ENCODE data around the gene AAMP.

The AAMP gene

GRCh38 chr2:218219934-218220333, 50.0 kb downstream of the AAMP start:
- H3K27ac ChIP-seq = peak overlapping the region in 1 of 2 donors; percentile 99
- no peaks in the 10 kb centered on the region for H3K27me3 ChIP-seq
- H3K36me3 ChIP-seq = peaks cover 0 to 7% (median 6%) of the 10 kb centered on the region in 3 donors
- H3K9me3 ChIP-seq = no peaks in the 10 kb centered on the region
- intact Hi-C loops (cut with DNase I; ENCODE audit: low total_unique reads) = loop anchor here (10.0 kb wide), 1 partner anchor 45 kb away; the partner anchor contains the start of gene GPBAR1
- peak overlapping the region in 1 of 2 donors; percentile 3 for H3K4me3 ChIP-seq
- no peak for TF ChIP-seq CTCF (IDR thresholded peaks at IDR 0.05)
- peaks cover 0 to 73% (median 51%) of the 10 kb centered on the region in 4 donors for H3K4me1 ChIP-seq
- no peak for DNase-seq

- Histone ChIP-seq H3K9me3 (no peaks in the 10 kb centered on the region), H3K36me3 (no peaks in the 10 kb centered on the region), H3K27me3 (no peaks in the 10 kb centered on the region), H3K4me1 (peaks cover 0 to 62% (median 47%) of the 10 kb centered on the region in 4 donors), H3K27ac (peak overlapping the region; percentile 94 to 99), H3K4me3 (peak overlapping the region; percentile 98 to 99)
- DNase-seq = no peak
- intact Hi-C loops (cut with DNase I; ENCODE audit: low total_unique reads) = loop anchor here (10.0 kb wide), 1 partner anchor 46 kb away; the partner anchor contains the start of gene GPBAR1
- no peak for TF ChIP-seq CTCF (IDR thresholded peaks at IDR 0.05)
Measured at GRCh38 chr2:218218268-218219185, 51.4 kb downstream of the AAMP start.

GRCh38 chr2:218217360-218218267, 52.3 kb downstream of the AAMP start:
- Histone ChIP-seq H3K27ac (peak overlapping the region; percentile 94 to 99), H3K27me3 (no peaks in the 10 kb centered on the region), H3K4me1 (peaks cover 0 to 53% (median 44%) of the 10 kb centered on the region in 4 donors), H3K36me3 (no peaks in the 10 kb centered on the region), H3K9me3 (no peaks in the 10 kb centered on the region), H3K4me3 (peak overlapping the region; percentile 98 to 99)
- TF ChIP-seq CTCF (IDR thresholded peaks at IDR 0.05) = no peak
- intact Hi-C loops (cut with DNase I; ENCODE audit: low total_unique reads) = loop anchor here (10.0 kb wide), 1 partner anchor 47 kb away; the partner anchor contains the start of gene GPBAR1
- peak; percentile 43 to 80 for DNase-seq

- peak; percentile 24 to 51 for TF ChIP-seq CTCF (IDR thresholded peaks at IDR 0.05)
- Histone ChIP-seq H3K9me3 (no peaks in the 10 kb centered on the region), H3K4me1 (peaks cover 0 to 45% (median 39%) of the 10 kb centered on the region in 4 donors), H3K27me3 (no peaks in the 10 kb centered on the region), H3K36me3 (no peaks in the 10 kb centered on the region), H3K27ac (peak within 1 kb of the TSS; percentile 94 to 99), H3K4me3 (peak within 1 kb of the TSS; percentile 98 to 99)
- intact Hi-C loops (cut with DNase I; ENCODE audit: low total_unique reads) = loop anchor here (10.0 kb wide), 1 partner anchor 48 kb away; the partner anchor contains the start of gene GPBAR1
- DNase-seq = peak; percentile 92 to 96
Measured at GRCh38 chr2:218216674-218217359, 53.1 kb downstream of the AAMP start, which contains the start of gene ARPC2. Gene ARPC2 (plus strand): TSS chr2:218217189. CDS start chr2:218217471, 282 bp downstream.

Data from tibial artery (tissue), 4 donors.